Sigmoid colon (tissue), 7 donors: ENCODE measurements around the gene CFAP53. TPM values are rescaled to one million over a fixed set of nuclear protein-coding genes. Genes with fewer than 3 reads are reported as not detected.

Source experiments
- DNase-seq: peaks from one replicate; pipeline ENCODE4 v3.0.0-alpha.2; 2019
- H3K27ac ChIP-seq, 4 donors: fragments of 200-600 bp; sonication (generic); one replicate each; pipeline ENCODE4 v1.5.1; 2016 to 2019; ENCODE audit warnings: mild to moderate bottlenecking in 1 of 4
- H3K27me3 ChIP-seq, 3 donors: fragments of 200-600 bp; sonication (generic); one replicate each; pipeline ENCODE4 v1.5.1; 2019; ENCODE audit warnings: mild to moderate bottlenecking in 1 of 3
- H3K36me3 ChIP-seq, 4 donors: fragments of 200-600 bp; sonication (generic); one replicate each; pipeline ENCODE4 v1.5.1; 2016 to 2019
- H3K4me1 ChIP-seq, 4 donors: fragments of 200-600 bp; sonication (generic); one replicate each; pipeline ENCODE4 v1.5.1; 2017 to 2019
- H3K4me3 ChIP-seq, 4 donors: fragments of 200-600 bp; sonication (generic); one replicate each; pipeline ENCODE4 v1.5.1; 2017 to 2019; ENCODE audit warnings: mild to moderate bottlenecking in 2 of 4, moderate library complexity in 1 of 4
- H3K9me3 ChIP-seq, 4 donors: fragments of 200-600 bp in 3 of 4; sonication (generic) in 3 of 4; one replicate each; pipeline versions ENCODE4 v1.5.1 to v1.6.1; 2013 to 2019
- EP300 ChIP-seq, 4 donors: sonication (generic); formaldehyde crosslinking; IDR thresholded peaks; one replicate each; pipeline ENCODE4 v1.6.1; 2017; ENCODE audit warnings: antibody characterized with exemption in 4 of 4
- POLR2A ChIP-seq, 2 donors: fragments of 450-650 bp; IDR thresholded peaks; one replicate each; pipeline ENCODE4 v1.6.1; 2016; ENCODE audit warnings: antibody characterized with exemption in 2 of 2, mild to moderate bottlenecking in 2 of 2, moderate library complexity in 2 of 2
- POLR2AphosphoS5 ChIP-seq, 4 donors: sonication (generic); formaldehyde crosslinking; IDR thresholded peaks; one replicate each; pipeline ENCODE4 v1.6.1; 2017; ENCODE audit warnings: antibody characterized with exemption in 4 of 4
- WGBS, 2 donors: extraction: QIAGEN DNeasy Blood & Tissue Kit; methylation state at CpG; one replicate each; pipeline ENCODE4 v1.1.7; 2013; 5-methylcytosine and 5-hydroxymethylcytosine counted together
- intact Hi-C: fragments of 100-400 bp; cut with DNase I; formaldehyde crosslinking; loops from one replicate; pipeline ENCODE4 v1.15.1; 2023
- polyA plus RNA-seq, 3 donors: library from polyadenylated mRNA; stranded (reverse); fragments of 200-250 nt; gene quantifications; one replicate each; pipeline ENCODE4 v1.2.3, GENCODE V29; 2013
- total RNA-seq, 4 donors: library from RNA; depleted of rRNA; stranded (reverse); fragments of >200 nt; gene quantifications; one replicate each; pipeline ENCODE4 v1.1.0, GENCODE V29; 2016
- TF ChIP-seq, protein P1 (sequence below), 4 experiments: fragments of 450-650 bp in 3 of 4; fragments of 200-600 bp in 1 of 4; IDR thresholded peaks; one replicate each; pipeline ENCODE4 v1.5.1; 2016 to 2019; ENCODE audit warnings: antibody characterized with exemption in 4 of 4, mild to moderate bottlenecking in 3 of 4, moderate library complexity in 2 of 4
- donor health status: healthy with polysubstance abuse.
- donor health status: Bipolar disorder and iron deficiency.
- donor health status: healthy.

CFAP53 gene
- total and polyA plus RNA-seq, 7 donors, result 0.23 to 0.46 (median 0.27) TPM; not detected in 4

DNA sequence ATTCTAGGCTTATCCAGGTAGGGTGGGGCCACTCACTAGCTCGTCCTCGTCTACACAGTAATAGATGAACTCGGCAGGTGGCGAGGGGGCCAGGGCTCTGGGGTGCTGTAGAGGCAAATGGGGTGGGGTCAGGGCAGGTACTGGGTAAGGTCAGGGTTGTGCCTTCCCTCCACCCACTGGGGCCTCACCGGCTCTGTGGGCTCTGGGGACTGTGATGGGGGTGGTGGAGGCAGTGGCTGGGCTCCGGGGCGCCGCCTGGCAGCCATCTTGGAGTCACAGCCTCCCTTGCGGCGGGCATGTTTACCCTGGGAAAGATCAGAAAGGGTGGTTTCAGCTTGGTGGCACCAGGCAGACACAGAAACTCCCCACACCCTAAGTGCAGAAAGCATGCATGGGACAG is 8.6 kb upstream of the CFAP53 start:
- H3K4me3 ChIP-seq, result no peak overlapping the region
- peaks cover 46 to 91% (median 63%) of the 10 kb centered on the region in 4 donors for H3K36me3 ChIP-seq
- no peak for TF ChIP-seq EP300 (IDR thresholded peaks at IDR 0.05)
- no peak for TF ChIP-seq POLR2A (IDR thresholded peaks at IDR 0.05)
- no peak for TF ChIP-seq POLR2AphosphoS5 (IDR thresholded peaks at IDR 0.05)
- TF ChIP-seq, protein P1, sequence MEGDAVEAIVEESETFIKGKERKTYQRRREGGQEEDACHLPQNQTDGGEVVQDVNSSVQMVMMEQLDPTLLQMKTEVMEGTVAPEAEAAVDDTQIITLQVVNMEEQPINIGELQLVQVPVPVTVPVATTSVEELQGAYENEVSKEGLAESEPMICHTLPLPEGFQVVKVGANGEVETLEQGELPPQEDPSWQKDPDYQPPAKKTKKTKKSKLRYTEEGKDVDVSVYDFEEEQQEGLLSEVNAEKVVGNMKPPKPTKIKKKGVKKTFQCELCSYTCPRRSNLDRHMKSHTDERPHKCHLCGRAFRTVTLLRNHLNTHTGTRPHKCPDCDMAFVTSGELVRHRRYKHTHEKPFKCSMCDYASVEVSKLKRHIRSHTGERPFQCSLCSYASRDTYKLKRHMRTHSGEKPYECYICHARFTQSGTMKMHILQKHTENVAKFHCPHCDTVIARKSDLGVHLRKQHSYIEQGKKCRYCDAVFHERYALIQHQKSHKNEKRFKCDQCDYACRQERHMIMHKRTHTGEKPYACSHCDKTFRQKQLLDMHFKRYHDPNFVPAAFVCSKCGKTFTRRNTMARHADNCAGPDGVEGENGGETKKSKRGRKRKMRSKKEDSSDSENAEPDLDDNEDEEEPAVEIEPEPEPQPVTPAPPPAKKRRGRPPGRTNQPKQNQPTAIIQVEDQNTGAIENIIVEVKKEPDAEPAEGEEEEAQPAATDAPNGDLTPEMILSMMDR (IDR thresholded peaks at IDR 0.05), result no peak
- intact Hi-C loops, result no loop called here
- H3K9me3 ChIP-seq, result no peaks in the 10 kb centered on the region
- H3K27ac ChIP-seq, result no peak overlapping the region
- H3K4me1 ChIP-seq, result peaks cover 0 to 12% (median 12%) of the 10 kb centered on the region in 4 donors
- 96 to 97% methylated on average over 10 of the region's 10 CpGs for WGBS, 2 donors
- DNase-seq, result no peak
- no peaks in the 10 kb centered on the region for H3K27me3 ChIP-seq

DNA sequence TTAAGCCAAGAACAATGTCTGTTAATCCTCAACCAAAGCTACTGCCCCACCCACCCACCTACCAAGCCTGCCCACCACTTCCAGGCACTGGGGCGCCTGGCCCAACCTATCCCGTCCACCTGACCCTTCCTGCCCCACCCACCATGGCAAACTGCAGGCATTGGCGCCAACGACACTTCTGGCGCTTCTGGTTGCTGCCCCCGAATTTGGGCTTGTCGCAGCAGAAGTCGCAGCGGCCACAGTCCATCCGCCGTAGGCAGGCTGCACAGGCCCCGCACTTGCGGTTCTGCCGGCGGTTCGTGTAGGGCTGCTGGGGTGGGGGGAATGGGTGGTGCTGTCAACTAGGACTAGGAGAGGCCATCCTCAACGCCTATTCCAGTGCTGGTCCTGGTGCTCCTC is 7.7 kb upstream of the CFAP53 start:
- H3K27ac ChIP-seq, result no peak overlapping the region
- DNase-seq, result no peak
- peaks cover 0 to 3% (median 3%) of the 10 kb centered on the region in 4 donors for H3K4me1 ChIP-seq
- TF ChIP-seq POLR2A (IDR thresholded peaks at IDR 0.05) (no peak), POLR2AphosphoS5 (IDR thresholded peaks at IDR 0.05) (no peak), EP300 (IDR thresholded peaks at IDR 0.05) (no peak)
- TF ChIP-seq, protein P1 (IDR thresholded peaks at IDR 0.05), result no peak
- H3K4me3 ChIP-seq, result no peak overlapping the region
- 96 to 97% methylated on average over 17 of the region's 17 CpGs for WGBS, 2 donors
- no peaks in the 10 kb centered on the region for H3K27me3 ChIP-seq
- intact Hi-C loops, result no loop called here
- H3K9me3 ChIP-seq, result no peaks in the 10 kb centered on the region
- H3K36me3 ChIP-seq, result peaks cover 46 to 96% (median 62%) of the 10 kb centered on the region in 4 donors

DNA sequence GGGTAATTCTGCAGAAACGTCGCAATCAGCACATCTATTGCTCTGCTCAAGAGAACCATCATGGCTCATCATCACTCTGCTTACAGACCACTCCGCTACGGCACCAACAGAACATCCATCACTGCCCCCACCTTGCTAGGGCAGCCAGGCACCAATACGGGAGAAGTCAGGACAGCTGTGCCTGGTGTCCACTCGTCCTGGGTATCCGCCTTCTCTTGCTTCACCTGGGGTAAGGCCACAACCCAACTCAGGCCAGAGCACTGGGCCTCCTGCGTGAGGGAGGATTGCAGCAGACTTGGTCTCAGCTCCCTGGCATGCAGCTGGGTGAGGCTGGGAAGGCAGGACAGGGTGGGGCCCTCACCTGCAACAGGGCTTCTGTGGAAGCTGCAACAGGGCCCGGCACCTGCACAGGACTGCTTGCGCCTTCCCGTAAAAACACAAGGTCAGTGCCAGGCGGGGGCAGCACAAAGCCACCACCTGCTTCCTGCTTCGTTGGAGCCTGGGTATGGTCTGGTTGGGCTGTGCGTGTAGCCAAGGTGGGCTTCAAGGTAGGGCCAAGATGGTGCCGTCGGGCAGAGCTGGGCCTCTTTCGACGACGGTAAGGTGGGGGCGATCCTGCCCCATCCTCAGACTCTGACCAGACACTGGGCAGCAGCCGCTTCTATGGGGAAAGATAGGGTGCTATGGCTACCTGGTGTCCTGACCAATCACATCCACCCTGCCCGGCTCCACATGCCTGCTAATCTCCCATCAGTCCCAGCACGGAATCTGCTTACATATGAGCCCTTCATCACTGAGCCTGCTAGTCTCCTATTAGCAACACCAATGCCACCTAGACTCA is 7.1 kb upstream of the CFAP53 start:
- Histone ChIP-seq H3K4me1 (peaks cover 0 to 4% (median 0%) of the 10 kb centered on the region in 4 donors), H3K27ac (no peak overlapping the region), H3K4me3 (no peak overlapping the region), H3K9me3 (no peaks in the 10 kb centered on the region), H3K27me3 (no peaks in the 10 kb centered on the region), H3K36me3 (peaks cover 46 to 93% (median 62%) of the 10 kb centered on the region in 4 donors)
- intact Hi-C loops, result no loop called here
- TF ChIP-seq, protein P1 (IDR thresholded peaks at IDR 0.05), result no peak
- TF ChIP-seq POLR2A (IDR thresholded peaks at IDR 0.05) (no peak), POLR2AphosphoS5 (IDR thresholded peaks at IDR 0.05) (no peak), EP300 (IDR thresholded peaks at IDR 0.05) (no peak)
- DNase-seq, result no peak
- 89 to 94% methylated on average over 23 of the region's 23 CpGs for WGBS, 2 donors

DNA sequence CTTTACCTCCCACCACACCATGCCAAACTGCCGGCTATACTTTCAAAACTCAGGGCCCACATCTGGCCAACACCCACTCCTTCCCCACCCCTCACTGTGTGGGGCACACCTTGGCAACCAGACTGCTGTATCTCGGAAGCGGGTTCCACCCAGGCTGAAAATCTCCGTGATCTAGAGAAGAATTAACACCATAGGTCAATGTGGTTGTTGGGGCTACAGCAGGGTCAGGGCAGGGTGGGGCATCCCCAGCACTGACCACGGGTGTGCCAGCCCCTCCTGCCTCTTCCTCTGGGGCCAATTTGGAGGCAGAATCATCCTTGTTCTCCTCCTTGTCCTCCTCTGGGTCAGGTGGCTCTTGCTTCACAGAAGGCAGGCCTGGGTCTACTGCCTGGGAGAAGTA is 6.3 kb upstream of the CFAP53 start:
- Histone ChIP-seq H3K4me1 (peaks cover 0 to 11% (median 0%) of the 10 kb centered on the region in 4 donors), H3K27ac (no peak overlapping the region), H3K36me3 (peaks cover 46 to 86% (median 62%) of the 10 kb centered on the region in 4 donors), H3K4me3 (no peak overlapping the region), H3K27me3 (no peaks in the 10 kb centered on the region), H3K9me3 (no peaks in the 10 kb centered on the region)
- DNase-seq, result no peak
- intact Hi-C loops, result no loop called here
- TF ChIP-seq EP300 (IDR thresholded peaks at IDR 0.05), result no peak
- TF ChIP-seq POLR2AphosphoS5 (IDR thresholded peaks at IDR 0.05), result no peak
- TF ChIP-seq, protein P1 (IDR thresholded peaks at IDR 0.05), result no peak
- TF ChIP-seq POLR2A (IDR thresholded peaks at IDR 0.05), result no peak
- WGBS, 2 donors, result 80 to 92% methylated on average over 5 of the region's 5 CpGs
